Measurements from ENCODE around the gene LGALS3. TPM values are rescaled to one million over a fixed set of nuclear protein-coding genes. Genes with fewer than 3 reads are reported as not detected.

The LGALS3 gene
- total RNA-seq, 2 donors from 2014 or later, result 148 to 189 TPM

GRCh38 chr14:55152052-55152753 is 23.2 kb downstream of the LGALS3 start:
- no peak for DNase-seq (ENCODE audit: low spot score)
- intact Hi-C loops (cut with DNase I), result no loop called here

GRCh38 chr14:55153951-55154350 is 24.9 kb downstream of the LGALS3 start:
- no peak for DNase-seq (ENCODE audit: low spot score)
- intact Hi-C loops (cut with DNase I), result no loop called here

- intact Hi-C loops (cut with DNase I), result no loop called here
- no peak for DNase-seq (ENCODE audit: low spot score)
These were observed 28.0 kb downstream of the LGALS3 start for GRCh38 chr14:55157080-55157479.

GRCh38 chr14:55158412-55158811 is 29.4 kb downstream of the LGALS3 start:
- DNase-seq (ENCODE audit: low spot score), result no peak
- intact Hi-C loops (cut with DNase I), result no loop called here

GRCh38 chr14:55160989-55161388 is 31.9 kb downstream of the LGALS3 start:
- no peak for DNase-seq (ENCODE audit: low spot score)
- intact Hi-C loops (cut with DNase I), result loop anchor here in 1 of 2 donors (5.0 kb wide), 1 partner anchor 69 kb away; no protein-coding TSS in a partner anchor

GRCh38 chr14:55170526-55170925 is 41.5 kb downstream of the LGALS3 start:
- no peak for DNase-seq (ENCODE audit: low spot score)
- intact Hi-C loops (cut with DNase I), result no loop called here

- intact Hi-C loops (cut with DNase I), result no loop called here
These were observed 51.0 kb downstream of the LGALS3 start for GRCh38 chr14:55180006-55180405.

GRCh38 chr14:55180434-55180833 is 51.4 kb downstream of the LGALS3 start:
- intact Hi-C loops (cut with DNase I), result no loop called here
- no peak for DNase-seq (ENCODE audit: low spot score)

More at GRCh38 chr14:55180006-55180405, 51.0 kb downstream of the LGALS3 start:
- DNase-seq (ENCODE audit: low spot score), result no peak

GRCh38 chr14:55188686-55189295 is 59.7 kb downstream of the LGALS3 start:
- intact Hi-C loops (cut with DNase I), result no loop called here
- no peak for DNase-seq (ENCODE audit: low spot score)

- no peak for DNase-seq (ENCODE audit: low spot score)
- intact Hi-C loops (cut with DNase I), result no loop called here
These were observed 61.8 kb downstream of the LGALS3 start for GRCh38 chr14:55190906-55191202.

GRCh38 chr14:55191203-55192053 is 62.4 kb downstream of the LGALS3 start, which contains the start of gene DLGAP5:
DLGAP5 (minus strand) TSS chr14:55191585; CDS start chr14:55189179, 2,406 bp downstream.
- intact Hi-C loops (cut with DNase I), result no loop called here
- peak; percentile 95 for DNase-seq (ENCODE audit: low spot score)

GRCh38 chr14:55192054-55192621 is 63.1 kb downstream of the LGALS3 start:
- intact Hi-C loops (cut with DNase I), result no loop called here

GRCh38 chr14:55194656-55195355 is 65.8 kb downstream of the LGALS3 start:
- intact Hi-C loops (cut with DNase I), result no loop called here
- DNase-seq (ENCODE audit: low spot score), result no peak

More at GRCh38 chr14:55192054-55192621, 63.1 kb downstream of the LGALS3 start:
- DNase-seq (ENCODE audit: low spot score), result no peak

Other genes starting within 250 kb of the LGALS3 start
- gene GCH1, start 226.4 kb upstream of the LGALS3 start, total RNA-seq, result 1 to 10 TPM; 6.9 to 9.3 TPM
- 1 to 10 TPM; 3.0 to 4.5 TPM for gene WDHD1, start 102.2 kb upstream of the LGALS3 start, total RNA-seq
- 10 to 100 TPM; 34.3 to 48.1 TPM for gene SOCS4, start 102.0 kb upstream of the LGALS3 start, total RNA-seq
- gene MAPK1IP1L, start 77.6 kb upstream of the LGALS3 start, total RNA-seq, result 10 to 100 TPM; 90.2 to 97.5 TPM
- gene DLGAP5, start 62.3 kb downstream of the LGALS3 start, total RNA-seq, result under 1 TPM; 0.10 to 0.69 TPM
- gene FBXO34, start 142.2 kb downstream of the LGALS3 start, total RNA-seq, result 10 to 100 TPM; 15.4 to 20.5 TPM

All from posterior vena cava (tissue), 2 donors.